Stimulated activated CD8-positive, alpha-beta memory T cell treated with anti-CD3 and anti-CD28 coated beads, Interleukin-15, amount 100 ng/mL, for 48 hours (primary cell): Measurements from ENCODE around the gene TSEN2.
"Not testable (repeated sequence)": the region's sequence is repeated elsewhere in the genome, so short reads cannot be mapped to it uniquely, and the experiment has no call there.

Experiments used
- DNase-seq, 2 donors: peaks; one replicate each; pipeline ENCODE4 v3.0.0-alpha.2; 2020; ENCODE audit warnings: low read depth in 2 of 2

The TSEN2 gene

GRCh38 chr3:12503126-12503957, 19.1 kb downstream of the TSEN2 start:
- no peak for DNase-seq

GRCh38 chr3:12506201-12506709, 22.0 kb downstream of the TSEN2 start:
- no peak for DNase-seq

GRCh38 chr3:12507591-12508281, 23.5 kb downstream of the TSEN2 start:
- no peak for DNase-seq

GRCh38 chr3:12508291-12508700, 24.0 kb downstream of the TSEN2 start:
- no peak for DNase-seq

GRCh38 chr3:12509466-12509865, 25.2 kb downstream of the TSEN2 start:
- no peak for DNase-seq

- DNase-seq, result no peak
These were observed 28.3 kb downstream of the TSEN2 start for GRCh38 chr3:12512534-12513118.

GRCh38 chr3:12513694-12514446, 29.6 kb downstream of the TSEN2 start:
- DNase-seq, result no peak

- DNase-seq, result no peak
These were observed 31.4 kb downstream of the TSEN2 start for GRCh38 chr3:12515631-12516030.

- DNase-seq, result no peak
These were observed 32.6 kb downstream of the TSEN2 start for GRCh38 chr3:12516873-12517272.

GRCh38 chr3:12518261-12519028, 34.2 kb downstream of the TSEN2 start:
- DNase-seq, result no peak

GRCh38 chr3:12521010-12521409, 36.7 kb downstream of the TSEN2 start:
- DNase-seq, result no peak

- no peak for DNase-seq
These were observed 38.4 kb downstream of the TSEN2 start for GRCh38 chr3:12522721-12523120.

- DNase-seq, result no peak
These were observed 43.5 kb downstream of the TSEN2 start for GRCh38 chr3:12527757-12528143.

- DNase-seq, result no peak
These were observed 47.9 kb downstream of the TSEN2 start for GRCh38 chr3:12532182-12532581.

GRCh38 chr3:12536423-12536822, 52.1 kb downstream of the TSEN2 start:
- DNase-seq, result no peak

- DNase-seq, result no peak
These were observed 57.3 kb downstream of the TSEN2 start for GRCh38 chr3:12541625-12542024.

GRCh38 chr3:12543497-12543896, 59.2 kb downstream of the TSEN2 start:
- not testable (repeated sequence) for DNase-seq

GRCh38 chr3:12544652-12545472, 60.6 kb downstream of the TSEN2 start:
- no peak for DNase-seq

GRCh38 chr3:12545473-12545791, 61.2 kb downstream of the TSEN2 start, which contains the start of gene MKRN2OS:
MKRN2OS (minus strand) TSS chr3:12545499; CDS start chr3:12545464, 35 bp downstream.
- DNase-seq, result no peak
